ENCODE results near the gene SLC43A3. TPM values are rescaled to one million over a fixed set of nuclear protein-coding genes. Genes with fewer than 3 reads are reported as not detected.

SLC43A3 gene
- total and polyA plus RNA-seq, 9 donors = 17.0 to 69.3 (median 36.3) TPM

DNA sequence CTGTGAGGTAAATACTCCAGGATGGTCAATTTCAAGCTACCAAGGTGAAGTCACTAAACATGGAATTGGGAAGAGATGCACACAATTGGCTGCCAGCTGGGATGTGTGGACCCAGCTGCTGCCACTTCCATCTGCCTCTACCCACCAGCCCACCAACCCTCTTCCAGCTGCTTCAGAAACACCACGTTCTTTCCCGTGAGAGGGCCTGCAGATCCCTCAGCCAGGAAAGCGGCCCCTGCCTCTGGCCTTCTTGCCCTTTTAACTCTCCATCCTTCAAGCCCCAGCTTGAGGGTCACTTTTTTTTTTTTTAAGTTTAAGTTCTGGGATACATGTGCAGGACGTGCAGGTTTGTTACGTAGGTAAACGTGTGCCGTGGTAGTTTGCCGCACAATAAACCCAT is 65.9 kb downstream of the SLC43A3 start:
- Histone ChIP-seq H3K4me1 (ENCODE audit: insufficient read depth) (no peaks in the 10 kb centered on the region), H3K4me3 (no peak overlapping the region), H3K36me3 (no peaks in the 10 kb centered on the region), H3K9me3 (no peaks in the 10 kb centered on the region), H3K27me3 (no peaks in the 10 kb centered on the region), H3K27ac (no peak overlapping the region)
- DNase-seq = no peak
- intact Hi-C loops (cut with DNase I) = no loop called here
- 88 to 92% (median 91%) methylated on average over 8 of the region's 8 CpGs for WGBS, 3 donors
- TF ChIP-seq CTCF (IDR thresholded peaks at IDR 0.05) = no peak
- no peak for TF ChIP-seq EP300 (IDR thresholded peaks at IDR 0.05)
- TF ChIP-seq POLR2A (IDR thresholded peaks at IDR 0.05) = no peak

GRCh38 chr11:57359896-57360690 is 66.8 kb downstream of the SLC43A3 start:
- Histone ChIP-seq H3K9me3 (no peaks in the 10 kb centered on the region), H3K27me3 (no peaks in the 10 kb centered on the region), H3K4me3 (no peak overlapping the region), H3K36me3 (no peaks in the 10 kb centered on the region), H3K27ac (no peak overlapping the region), H3K4me1 (ENCODE audit: insufficient read depth) (no peaks in the 10 kb centered on the region)
- 81 to 87% (median 82%) methylated on average over 9 of the region's 9 CpGs for WGBS, 3 donors
- no peak for TF ChIP-seq POLR2A (IDR thresholded peaks at IDR 0.05)
- no peak for TF ChIP-seq EP300 (IDR thresholded peaks at IDR 0.05)
- TF ChIP-seq CTCF (IDR thresholded peaks at IDR 0.05) = no peak
- intact Hi-C loops (cut with DNase I) = loop anchor here in 1 of 4 donors (10.0 kb wide), 2 partner anchors 85 to 105 kb away; partner anchors contain the start of gene RTN4RL2
- no peak for DNase-seq

GRCh38 chr11:57359396-57359795 is 67.5 kb downstream of the SLC43A3 start:
- Histone ChIP-seq H3K4me3 (no peak overlapping the region), H3K9me3 (no peaks in the 10 kb centered on the region), H3K36me3 (no peaks in the 10 kb centered on the region), H3K4me1 (ENCODE audit: insufficient read depth) (no peaks in the 10 kb centered on the region), H3K27ac (no peak overlapping the region), H3K27me3 (no peaks in the 10 kb centered on the region)
- TF ChIP-seq POLR2A (IDR thresholded peaks at IDR 0.05) = no peak
- TF ChIP-seq CTCF (IDR thresholded peaks at IDR 0.05) = no peak
- TF ChIP-seq EP300 (IDR thresholded peaks at IDR 0.05) = no peak
- intact Hi-C loops (cut with DNase I) = loop anchor here in 1 of 4 donors (10.0 kb wide), 2 partner anchors 85 to 105 kb away; partner anchors contain the start of gene RTN4RL2
- 72 to 75% (median 73%) methylated on average over 5 of the region's 5 CpGs for WGBS, 3 donors
- DNase-seq = no peak

- DNase-seq = no peak
- Histone ChIP-seq H3K9me3 (no peaks in the 10 kb centered on the region), H3K27ac (no peak overlapping the region), H3K27me3 (no peaks in the 10 kb centered on the region), H3K4me1 (ENCODE audit: insufficient read depth) (no peaks in the 10 kb centered on the region), H3K4me3 (no peak overlapping the region), H3K36me3 (no peaks in the 10 kb centered on the region)
- no peak for TF ChIP-seq POLR2A (IDR thresholded peaks at IDR 0.05)
- TF ChIP-seq EP300 (IDR thresholded peaks at IDR 0.05) = no peak
- TF ChIP-seq CTCF (IDR thresholded peaks at IDR 0.05) = no peak
- intact Hi-C loops (cut with DNase I) = loop anchor here in 1 of 4 donors (10.0 kb wide), 2 partner anchors 84 to 106 kb away; partner anchors contain the start of gene RTN4RL2
- 66 to 72% (median 67%) methylated on average over 9 of the region's 9 CpGs for WGBS, 3 donors
Measured at GRCh38 chr11:57358991-57359390, 67.9 kb downstream of the SLC43A3 start.

Data from ovary (tissue), 9 donors.